Stimulated activated CD8-positive, alpha-beta memory T cell treated with anti-CD3 and anti-CD28 coated beads, Interleukin-7, amount 100 ng/mL, for 1 hour (primary cell): ENCODE results near the gene CORO2A.
"Not testable (repeated sequence)": the region's sequence is repeated elsewhere in the genome, so short reads cannot be mapped to it uniquely, and the experiment has no call there.

Experiments used
- DNase-seq, 2 donors: peaks; one replicate each; pipeline ENCODE4 v3.0.0-alpha.2; 2020; ENCODE audit warnings: low read depth in 2 of 2

CORO2A gene

GRCh38 chr9:98191671-98192502 is 550 bp downstream of the CORO2A start:
- DNase-seq = no peak

- DNase-seq = no peak
These were observed 1.2 kb downstream of the CORO2A start for GRCh38 chr9:98191181-98191608.

GRCh38 chr9:98190757-98191105 is 1.7 kb downstream of the CORO2A start:
- no peak for DNase-seq

GRCh38 chr9:98189412-98189811 is 3.0 kb downstream of the CORO2A start:
- no peak for DNase-seq

- no peak for DNase-seq
These were observed 4.5 kb downstream of the CORO2A start for GRCh38 chr9:98187926-98188325.

GRCh38 chr9:98186236-98186635 is 6.2 kb downstream of the CORO2A start:
- no peak for DNase-seq

- no peak for DNase-seq
These were observed 6.7 kb downstream of the CORO2A start for GRCh38 chr9:98185611-98186171.

GRCh38 chr9:98185021-98185567 is 7.3 kb downstream of the CORO2A start:
- no peak for DNase-seq

- no peak for DNase-seq
These were observed 8.1 kb downstream of the CORO2A start for GRCh38 chr9:98184326-98184725.

- no peak for DNase-seq
These were observed 9.4 kb downstream of the CORO2A start for GRCh38 chr9:98182889-98183599.

GRCh38 chr9:98182069-98182820 is 10.2 kb downstream of the CORO2A start:
- DNase-seq = no peak

GRCh38 chr9:98181746-98182068 is 10.7 kb downstream of the CORO2A start:
- no peak for DNase-seq

GRCh38 chr9:98180996-98181395 is 11.4 kb downstream of the CORO2A start:
- DNase-seq = no peak

GRCh38 chr9:98178874-98179850 is 13.3 kb downstream of the CORO2A start:
- no peak for DNase-seq

GRCh38 chr9:98176391-98177259 is 15.8 kb downstream of the CORO2A start:
- no peak for DNase-seq

- no peak for DNase-seq
These were observed 16.7 kb downstream of the CORO2A start for GRCh38 chr9:98175762-98176161.

- DNase-seq = no peak
These were observed 17.3 kb downstream of the CORO2A start for GRCh38 chr9:98175028-98175569.

GRCh38 chr9:98174502-98174918 is 17.9 kb downstream of the CORO2A start:
- DNase-seq = not testable (repeated sequence)

GRCh38 chr9:98173181-98173580 is 19.3 kb downstream of the CORO2A start:
- DNase-seq = no peak
